Midbrain (tissue), 1 donor: ENCODE results near the gene WFDC5.
"Not testable (repeated sequence)": the region's sequence is repeated elsewhere in the genome, so short reads cannot be mapped to it uniquely, and the experiment has no call there.

Source experiments
- DNase-seq: peaks from one replicate; lab custom pipeline; 2025; lab: John Stamatoyannopoulos, UW

WFDC5 gene

GRCh38 chr20:45087814-45088213, 27.2 kb downstream of the WFDC5 start:
- no peak for DNase-seq

DNA sequence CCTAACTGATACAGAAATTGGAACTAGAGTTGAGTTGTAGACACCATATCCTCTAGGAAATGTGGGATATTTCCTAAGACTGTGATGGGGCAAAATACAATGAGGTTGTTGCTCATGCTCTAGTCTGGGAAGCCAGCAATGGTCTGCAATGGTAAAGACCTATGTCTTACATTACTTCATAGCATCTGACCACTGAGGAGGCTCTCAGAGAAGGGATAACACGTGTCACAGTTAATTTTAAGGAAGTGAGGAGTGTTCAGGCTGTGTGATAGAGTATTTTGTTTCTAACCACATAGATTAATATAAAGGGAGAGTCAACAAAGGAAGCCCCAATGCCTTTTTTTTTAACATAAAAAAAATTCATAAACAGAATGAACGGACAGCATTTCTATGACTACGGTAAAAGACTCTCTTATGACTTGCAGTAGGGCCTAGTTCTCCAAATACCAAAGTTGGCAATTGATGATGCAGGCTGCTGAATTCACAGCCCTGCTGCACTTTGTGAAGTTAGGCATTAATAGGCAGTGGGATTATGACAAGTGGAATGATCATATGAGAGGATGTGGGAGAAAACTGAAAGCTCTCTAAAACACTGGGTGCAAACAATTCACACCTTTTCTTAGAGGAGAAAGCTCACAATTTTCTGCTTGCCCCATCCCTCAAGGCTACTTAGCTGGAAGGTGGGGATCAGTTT, 27.7 kb downstream of the WFDC5 start:
- no peak for DNase-seq

DNA sequence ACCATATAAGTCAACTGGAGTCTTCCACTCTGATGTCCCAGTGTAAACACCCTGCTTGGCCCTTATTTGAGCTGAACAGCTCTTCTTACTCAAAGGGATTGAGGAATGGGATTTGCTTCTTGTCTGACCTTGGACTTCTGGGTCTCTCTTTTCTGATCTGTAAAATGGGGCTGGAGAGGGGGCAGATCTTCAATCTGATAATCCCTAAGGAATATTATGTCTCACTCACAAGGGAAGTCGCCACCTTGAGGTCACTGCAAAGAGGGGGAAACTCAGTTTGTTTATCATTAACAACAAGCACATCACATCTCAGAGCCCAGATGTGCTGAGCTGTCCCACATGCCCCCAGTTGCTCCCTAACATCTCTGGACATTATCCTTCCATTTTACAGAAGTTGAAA, 29.1 kb downstream of the WFDC5 start:
- DNase-seq: no peak

DNA sequence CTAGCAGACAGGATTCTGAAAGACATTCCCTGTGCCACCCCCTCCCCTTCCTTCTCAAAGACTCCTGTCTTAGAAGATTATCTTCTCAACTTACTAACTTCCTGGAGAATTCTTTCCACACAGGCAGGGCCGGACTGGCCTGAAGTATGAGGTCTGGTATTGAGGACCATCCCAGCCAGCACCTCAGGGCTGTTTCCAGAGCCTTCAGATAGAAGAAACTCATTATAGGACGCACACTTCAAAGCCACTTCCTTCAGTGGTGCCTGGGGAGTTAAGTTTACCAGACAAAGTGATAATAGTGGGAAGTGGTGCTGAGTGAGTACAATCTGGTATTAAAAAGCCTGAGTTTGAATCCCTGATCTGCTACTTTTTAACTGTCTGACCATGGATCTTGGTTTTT, 29.7 kb downstream of the WFDC5 start:
- DNase-seq: no peak

DNA sequence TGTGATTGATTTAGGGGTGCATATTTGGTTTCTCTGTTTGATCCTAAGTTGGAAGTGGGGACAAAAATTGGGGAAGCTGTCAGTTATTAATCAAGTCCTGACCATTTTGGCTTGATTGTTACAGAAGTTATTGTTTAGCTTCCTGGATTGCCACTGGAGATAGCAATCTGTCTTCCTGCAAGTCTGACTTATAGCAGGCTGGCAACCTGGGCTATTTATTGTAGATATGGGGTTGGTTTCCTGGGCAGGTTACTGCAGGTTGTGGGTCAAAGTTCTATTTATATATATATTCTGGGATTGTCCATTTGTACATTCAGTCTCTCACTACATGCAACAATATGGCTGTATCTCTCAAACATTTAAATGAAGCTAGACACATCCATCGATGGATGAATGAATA, 31.8 kb downstream of the WFDC5 start:
- DNase-seq: no peak

DNA sequence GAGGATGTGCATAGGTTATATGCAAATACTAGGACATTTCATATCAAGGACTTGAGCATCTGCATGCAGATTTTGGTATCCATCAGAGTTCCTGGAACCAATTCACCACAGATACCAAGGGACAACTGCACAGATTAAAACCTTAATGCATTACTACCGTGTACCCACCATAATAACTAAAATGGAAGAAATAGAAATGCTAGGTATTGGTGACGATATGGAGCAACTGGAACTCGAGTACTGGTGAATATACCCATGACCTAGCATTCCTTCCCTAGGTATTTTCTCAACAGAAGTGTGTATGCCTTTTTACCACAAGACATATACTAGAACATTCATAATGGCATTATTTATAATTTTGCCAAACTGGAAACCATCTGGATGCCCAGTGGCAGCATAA, 32.5 kb downstream of the WFDC5 start:
- no peak for DNase-seq

DNA sequence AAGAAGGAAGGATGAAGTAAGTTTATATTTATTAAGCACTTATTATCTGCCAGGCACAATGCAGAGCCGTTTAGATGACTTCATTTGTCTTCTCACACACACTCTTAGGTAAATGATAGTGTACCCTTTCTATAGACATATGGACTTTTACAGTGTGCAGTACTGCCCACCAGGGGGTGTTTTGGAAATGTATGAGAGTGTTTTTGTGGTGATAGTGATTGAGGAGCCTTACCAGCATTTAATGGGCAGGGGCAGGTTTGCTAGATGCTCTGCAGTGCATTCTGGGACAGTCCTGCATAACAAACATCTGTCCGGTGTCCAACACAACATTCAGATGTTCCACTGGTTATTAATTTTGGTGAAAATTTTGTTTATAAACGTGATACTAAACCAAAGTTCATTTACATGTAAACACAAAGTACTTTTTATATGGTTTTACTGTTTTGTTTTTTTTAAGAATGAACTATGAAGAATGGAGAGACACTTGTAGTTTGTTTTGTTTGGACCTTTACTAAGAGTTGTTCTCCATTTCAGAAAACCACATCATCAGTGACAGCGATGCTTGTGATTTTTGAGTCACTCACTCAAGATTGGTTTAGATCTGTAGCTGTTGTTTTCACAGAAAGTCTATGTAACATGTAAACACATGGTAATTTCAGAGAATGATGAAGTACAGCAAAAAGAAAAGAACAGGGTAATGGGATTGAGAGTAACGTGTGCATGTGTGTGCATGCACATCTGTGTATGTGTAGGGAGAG, 33.9 kb downstream of the WFDC5 start:
- DNase-seq: no peak

DNA sequence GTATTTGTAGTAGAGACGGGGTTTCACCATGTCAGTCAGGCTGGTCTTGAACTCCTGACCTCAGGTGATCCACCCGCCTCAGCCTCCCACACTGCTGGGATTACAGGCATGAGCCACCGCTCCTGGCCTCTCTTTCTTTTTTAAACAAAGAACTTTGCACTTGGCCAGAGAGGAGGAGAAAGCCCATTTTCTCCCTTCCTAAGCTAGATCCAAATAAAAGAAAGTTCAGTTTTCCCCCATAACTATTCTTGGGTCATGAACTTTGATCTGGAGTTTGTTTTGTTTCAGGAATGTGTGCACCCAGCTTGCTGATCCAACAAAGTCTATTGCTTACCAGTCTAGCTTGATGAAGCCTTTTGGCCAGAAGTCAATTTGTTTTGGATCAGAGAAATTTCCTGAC, 37.4 kb downstream of the WFDC5 start:
- DNase-seq: no peak

DNA sequence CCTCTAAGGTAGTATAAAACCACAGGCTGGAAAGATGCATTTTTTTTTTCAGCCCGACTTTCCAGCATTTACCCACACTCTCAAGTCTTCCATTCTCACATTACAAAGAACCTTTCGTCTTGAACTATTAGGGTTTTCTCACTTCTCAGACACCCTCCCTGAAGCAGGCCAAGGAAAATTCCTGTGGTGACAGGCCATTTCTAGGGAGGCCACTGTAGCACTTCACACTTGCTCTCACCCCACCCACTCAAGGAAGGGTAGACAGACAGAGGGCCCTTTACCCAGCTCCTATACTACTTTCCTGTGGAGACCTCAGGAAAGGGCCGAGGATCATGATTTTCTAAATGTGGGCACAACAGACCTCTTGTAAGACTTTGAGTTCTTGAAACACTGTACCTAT, 41.8 kb downstream of the WFDC5 start:
- no peak for DNase-seq

DNA sequence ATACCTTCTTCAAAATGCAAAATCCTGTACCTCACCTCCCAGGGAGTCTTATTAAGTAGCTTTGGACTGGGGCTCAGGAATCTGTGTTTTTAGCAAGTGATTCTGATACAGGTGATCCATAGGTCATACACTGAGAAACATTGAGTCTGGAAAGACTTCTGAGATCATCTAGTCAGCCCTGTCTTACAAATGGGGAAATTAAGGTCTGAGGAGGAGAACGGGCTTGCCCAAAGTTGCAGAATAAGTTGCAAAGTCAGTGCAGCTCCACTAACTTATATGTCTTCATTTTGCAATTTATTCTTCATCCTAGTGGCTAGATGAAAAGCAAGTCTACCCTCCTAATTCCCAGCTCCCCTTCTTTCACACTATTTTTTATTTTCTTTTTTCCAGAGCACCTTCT, 42.9 kb downstream of the WFDC5 start:
- no peak for DNase-seq

DNA sequence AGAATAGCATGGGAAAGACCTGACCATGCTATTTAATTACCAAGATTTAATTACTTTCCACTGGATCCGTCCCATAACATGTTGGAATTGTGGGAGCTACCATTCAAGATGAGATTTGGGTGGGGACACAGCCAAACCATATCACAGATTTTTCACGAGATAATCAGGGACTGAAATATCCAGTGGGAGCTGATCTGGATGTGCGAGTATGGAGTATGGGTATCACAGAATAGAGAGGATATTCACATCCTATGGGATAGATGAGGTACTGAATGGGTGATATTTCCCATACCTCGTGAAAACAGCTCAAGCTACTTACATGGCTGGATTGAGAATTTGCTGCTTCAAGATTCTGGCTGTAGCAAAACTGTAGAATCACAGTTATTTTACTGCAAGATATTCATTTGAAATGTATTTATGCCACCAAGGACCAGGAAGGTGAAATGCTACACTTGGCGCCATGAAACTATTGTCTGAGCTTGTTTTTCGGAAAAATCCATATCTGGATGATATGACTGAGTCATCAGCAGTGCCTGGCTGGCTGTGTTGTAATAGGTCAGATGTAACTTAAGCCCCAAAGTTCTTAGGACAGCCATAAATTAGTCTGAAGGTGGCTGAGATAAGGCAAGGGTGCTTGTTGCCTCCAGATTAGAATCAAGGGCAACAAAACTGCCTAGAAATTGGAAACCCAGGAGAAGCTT, 43.9 kb downstream of the WFDC5 start:
- DNase-seq: no peak

DNA sequence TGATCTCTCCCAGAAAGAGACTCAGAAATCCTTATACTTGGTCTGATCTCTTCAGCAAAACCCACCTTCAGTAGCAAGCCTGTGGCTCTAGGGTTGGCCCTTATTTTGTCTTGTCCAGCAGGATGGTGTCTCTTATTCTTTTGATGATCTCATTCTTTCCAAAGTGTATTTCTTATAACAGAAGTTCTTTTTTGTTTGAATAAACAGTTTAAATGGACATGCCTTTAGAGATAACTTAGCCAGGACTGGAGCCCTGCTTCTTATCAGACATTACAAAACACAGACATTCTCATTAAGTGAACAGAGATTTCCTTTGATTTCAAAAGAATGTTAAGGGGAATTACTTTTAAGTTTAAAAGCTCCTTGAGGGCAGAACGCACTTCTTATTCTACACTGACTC, 45.7 kb downstream of the WFDC5 start:
- no peak for DNase-seq

DNA sequence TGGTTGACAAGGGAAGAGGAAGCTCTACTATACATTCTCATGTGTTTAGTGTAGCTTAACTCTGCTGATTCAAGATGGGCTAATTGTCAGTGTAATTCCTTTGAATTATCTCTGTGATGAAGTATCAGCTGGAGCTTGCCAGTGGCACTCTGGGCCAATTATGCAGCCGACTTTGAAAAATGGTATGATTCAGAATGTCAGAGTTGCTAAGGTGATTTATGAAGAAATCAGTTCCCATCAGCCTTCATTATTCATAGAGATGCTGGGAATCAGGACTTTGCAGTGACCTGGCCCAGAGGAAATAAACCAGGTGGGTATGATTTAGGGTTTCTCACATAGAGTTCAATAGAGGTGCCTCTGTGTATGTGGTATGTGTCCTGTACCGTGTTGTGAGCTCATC, 47.4 kb downstream of the WFDC5 start:
- no peak for DNase-seq

- DNase-seq: no peak
Observed at GRCh38 chr20:45067087-45067486, 47.9 kb downstream of the WFDC5 start.

GRCh38 chr20:45066372-45066771, 48.6 kb downstream of the WFDC5 start:
- no peak for DNase-seq

GRCh38 chr20:45064812-45065211, 50.2 kb downstream of the WFDC5 start:
- no peak for DNase-seq

- not testable (repeated sequence) for DNase-seq
Observed at GRCh38 chr20:45063107-45063506, 51.9 kb downstream of the WFDC5 start.

DNA sequence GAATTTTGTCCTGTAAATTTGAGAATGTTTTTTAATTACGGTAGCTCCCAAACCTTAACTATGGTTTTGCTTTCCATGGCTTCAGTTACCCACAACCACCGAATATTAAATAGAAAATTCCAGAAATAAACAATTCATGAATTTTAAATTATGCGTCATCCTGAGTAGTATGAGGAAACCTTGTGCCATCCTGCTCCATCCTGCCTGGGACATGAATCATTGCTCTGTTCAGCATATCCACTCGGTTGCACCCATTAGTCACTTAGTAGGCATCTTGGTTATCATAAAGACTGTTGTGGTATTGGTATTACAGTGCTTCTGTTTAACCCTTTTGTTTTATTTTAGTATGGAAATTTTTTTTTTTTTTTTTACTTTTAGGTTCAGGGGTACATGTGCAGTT, 53.7 kb downstream of the WFDC5 start:
- no peak for DNase-seq

DNA sequence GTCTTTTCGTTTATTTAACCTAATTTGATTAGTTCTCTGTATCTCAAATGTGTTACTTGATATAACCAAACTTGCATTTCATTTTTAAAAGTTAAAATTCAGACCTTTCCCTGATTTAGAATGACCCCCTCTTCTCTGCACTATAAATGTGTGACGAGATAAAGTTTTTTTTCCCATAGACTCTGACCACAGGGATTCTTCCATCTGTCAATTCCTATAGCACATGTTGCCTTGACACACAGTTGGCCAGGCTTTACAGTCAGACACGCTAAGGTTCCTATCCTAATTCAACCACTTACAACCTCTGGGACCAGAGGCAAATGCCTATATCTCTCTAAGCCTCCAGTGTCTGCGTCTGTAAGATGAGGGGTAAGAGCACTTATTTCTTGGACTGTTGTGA, 54.7 kb downstream of the WFDC5 start:
- DNase-seq: no peak
